ENCODE measurements around the gene ASB2. TPM values are rescaled to one million over a fixed set of nuclear protein-coding genes. Genes with fewer than 3 reads are reported as not detected.

Gene ASB2
- total RNA-seq, 1 experiment from 2014 or later, result not detected

DNA sequence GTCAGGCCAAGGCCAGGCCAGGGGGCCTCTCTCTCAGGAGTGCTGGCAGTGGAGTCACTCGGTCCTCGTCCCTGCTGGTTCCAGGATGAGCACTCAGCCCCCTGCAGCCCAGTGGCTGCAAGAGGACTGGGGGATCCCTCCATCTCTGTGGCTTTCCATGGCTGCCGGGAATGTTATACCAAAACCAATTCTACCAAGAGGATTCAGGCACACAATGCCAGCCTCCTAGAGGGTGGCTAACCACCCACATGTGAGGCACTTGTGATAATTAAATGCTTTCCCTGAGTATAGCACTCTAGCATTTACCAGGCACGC, 21.9 kb downstream of the ASB2 start (continued):
- TF ChIP-seq, protein P1, sequence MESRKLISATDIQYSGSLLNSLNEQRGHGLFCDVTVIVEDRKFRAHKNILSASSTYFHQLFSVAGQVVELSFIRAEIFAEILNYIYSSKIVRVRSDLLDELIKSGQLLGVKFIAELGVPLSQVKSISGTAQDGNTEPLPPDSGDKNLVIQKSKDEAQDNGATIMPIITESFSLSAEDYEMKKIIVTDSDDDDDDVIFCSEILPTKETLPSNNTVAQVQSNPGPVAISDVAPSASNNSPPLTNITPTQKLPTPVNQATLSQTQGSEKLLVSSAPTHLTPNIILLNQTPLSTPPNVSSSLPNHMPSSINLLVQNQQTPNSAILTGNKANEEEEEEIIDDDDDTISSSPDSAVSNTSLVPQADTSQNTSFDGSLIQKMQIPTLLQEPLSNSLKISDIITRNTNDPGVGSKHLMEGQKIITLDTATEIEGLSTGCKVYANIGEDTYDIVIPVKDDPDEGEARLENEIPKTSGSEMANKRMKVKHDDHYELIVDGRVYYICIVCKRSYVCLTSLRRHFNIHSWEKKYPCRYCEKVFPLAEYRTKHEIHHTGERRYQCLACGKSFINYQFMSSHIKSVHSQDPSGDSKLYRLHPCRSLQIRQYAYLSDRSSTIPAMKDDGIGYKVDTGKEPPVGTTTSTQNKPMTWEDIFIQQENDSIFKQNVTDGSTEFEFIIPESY (IDR thresholded peaks at IDR 0.05; ENCODE audit: extremely low read depth, insufficient replicate concordance, low read length), result no peak
- TF ChIP-seq SRF (IDR thresholded peaks at IDR 0.05; ENCODE audit: low read depth) (no peak), TCF7L2 (IDR thresholded peaks at IDR 0.05; ENCODE audit: borderline replicate concordance, extremely low read depth, insufficient read depth, insufficient read length) (no peak), EZH2 (IDR thresholded peaks at IDR 0.05) (no peak), YY1 (IDR thresholded peaks at IDR 0.05; ENCODE audit: extremely low read depth, insufficient replicate concordance, low read depth, low read length) (no peak), POLR2AphosphoS5 (IDR thresholded peaks at IDR 0.05; ENCODE audit: low read depth, low read length) (no peak), ZFX (IDR thresholded peaks at IDR 0.05) (no peak), SP1 (IDR thresholded peaks at IDR 0.05; ENCODE audit: low read depth) (no peak)

DNA sequence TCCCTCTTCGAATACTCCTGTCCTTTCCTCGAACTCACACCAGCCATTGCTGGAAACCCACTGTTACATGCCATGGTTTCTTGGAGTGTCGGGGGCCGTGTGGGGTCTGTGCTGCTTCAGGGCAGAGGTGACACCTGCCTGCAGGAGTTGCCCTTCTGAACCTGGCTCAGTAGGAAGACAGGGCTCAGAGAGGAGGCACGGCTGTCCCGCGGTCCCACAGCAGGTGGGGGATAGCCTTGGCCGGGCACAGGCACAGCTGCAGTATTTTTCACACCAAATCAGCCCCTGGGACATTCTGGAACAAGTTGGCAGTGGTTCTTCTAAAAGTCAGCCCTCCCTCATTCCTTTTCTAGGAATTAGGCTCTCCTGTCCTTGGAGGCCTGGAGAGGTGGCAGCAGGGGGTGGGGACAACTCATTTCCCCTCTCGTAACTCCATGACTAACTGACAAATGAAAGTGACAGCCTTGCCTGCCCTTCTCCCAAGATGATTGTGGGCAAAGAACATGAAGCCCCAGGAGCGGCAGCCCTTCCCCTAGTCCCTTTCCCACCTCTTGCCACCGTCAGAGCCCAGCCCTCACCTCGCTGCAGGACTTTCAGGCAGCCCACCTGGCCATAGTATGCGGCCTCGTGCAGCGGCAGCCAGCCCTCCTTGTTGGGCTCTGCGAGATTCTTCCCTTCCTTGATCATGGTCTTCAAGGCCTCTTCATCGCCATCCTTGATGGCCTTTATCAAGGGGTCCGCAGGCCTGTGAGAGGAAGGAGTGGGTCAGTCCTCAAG, 22.4 kb downstream of the ASB2 start:
- Histone ChIP-seq H3K4me3 (replicated peaks in 1 of 2; ENCODE audit: low read depth in 1 of 2, low read length in 2 of 2) (no peak overlapping the region), H2AFZ (ENCODE audit: low read depth, low read length, poor library complexity, severe bottlenecking) (no peak overlapping the region), H3K27ac (ENCODE audit: low read depth, low read length) (no peak overlapping the region), H3K9me2 (ENCODE audit: insufficient read depth) (no peaks in the 10 kb centered on the region), H3K4me2 (ENCODE audit: low read length) (peak overlapping the region; percentile 27), H3K79me2 (ENCODE audit: insufficient read depth, low read length) (no peaks in the 10 kb centered on the region), H3K4me1 (ENCODE audit: control insufficient read depth in 1 of 2, insufficient read depth in 2 of 2, low read length in 2 of 2) (peaks cover 16 to 68% of the 10 kb centered on the region in 2 experiments), H4K20me1 (ENCODE audit: insufficient read depth) (no peaks in the 10 kb centered on the region), H3K36me3 (ENCODE audit: control insufficient read depth in 1 of 2, insufficient read depth in 2 of 2, low read length in 2 of 2) (no peaks in the 10 kb centered on the region), H3K9ac (ENCODE audit: low read length) (no peak overlapping the region), H3K27me3 (ENCODE audit: insufficient read depth, low read length) (no peaks in the 10 kb centered on the region), H3K9me3 (ENCODE audit: control insufficient read depth in 1 of 2, insufficient read depth in 1 of 2, low read depth in 1 of 2, low read length in 2 of 2) (no peaks in the 10 kb centered on the region)
- POLR2A ChIA-PET, result no interaction called here
- TF ChIP-seq JUND (IDR thresholded peaks at IDR 0.05) (no peak), TCF7L2 (IDR thresholded peaks at IDR 0.05; ENCODE audit: borderline replicate concordance, extremely low read depth, insufficient read depth, insufficient read length) (no peak), SRF (IDR thresholded peaks at IDR 0.05; ENCODE audit: low read depth) (no peak), EZH2phosphoT487 (IDR thresholded peaks at IDR 0.05; ENCODE audit: borderline replicate concordance) (no peak)
- CTCF ChIA-PET, result interaction anchor here (0.9 to 2.7 kb wide), 3 partner anchors 14 to 182 kb away, joined by 3 to 13 read pairs (median 8); no protein-coding TSS in a partner anchor
- no TSS peak for BruUV-seq (replicated peaks)
- RAD21 ChIA-PET (ENCODE audit: low non-redundant PET in 1 of 2, low total read pairs in 2 of 2, uncharacterized antibody in 2 of 2, unreplicated experiment in 2 of 2), result no interaction called here
- 0 out of 2 replicates have a peak, but pooled peaks have one; percentile 2 for ATAC-seq
- intact Hi-C loops (cut with micrococcal nuclease), result no loop called here
- DNase-seq (ENCODE audit: low read depth, low spot score), result no peak

All from HCT116 (cell line).